ENCODE measurements around the gene AKR7A2. TPM values are rescaled to one million over a fixed set of nuclear protein-coding genes. Genes with fewer than 3 reads are reported as not detected.

The AKR7A2 gene
- total and polyA plus RNA-seq, 4 experiments from 2014 or later: 25.1 to 134 (median 57.7) TPM

Other genes with a start within 250 kb of the AKR7A2 start
- gene UBR4, start 101.9 kb downstream of the AKR7A2 start, total RNA-seq: 100 to 1,000 TPM; 152 to 154 TPM
- 10 to 100 TPM in 1 of 2 donors, 1 to 10 TPM in 1; 3.8 to 26.9 TPM for gene UBR4, start 101.9 kb downstream of the AKR7A2 start, polyA plus RNA-seq
- gene EMC1, start 60.6 kb downstream of the AKR7A2 start, total RNA-seq: 10 to 100 TPM; 34.7 to 35.3 TPM
- 10 to 100 TPM; 21.2 to 24.3 TPM for gene EMC1, start 60.6 kb downstream of the AKR7A2 start, polyA plus RNA-seq
- gene MRTO4, start 60.3 kb downstream of the AKR7A2 start, total RNA-seq: 10 to 100 TPM; 17.0 to 18.6 TPM
- 10 to 100 TPM; 14.1 to 23.7 TPM for gene MRTO4, start 60.3 kb downstream of the AKR7A2 start, polyA plus RNA-seq
- gene AKR7A3, start 23.4 kb downstream of the AKR7A2 start, total RNA-seq: 1 to 10 TPM in 1 of 2 experiments, under 1 TPM in 1; 0.86 to 1.1 TPM
- not detected for gene AKR7A3, start 23.4 kb downstream of the AKR7A2 start, polyA plus RNA-seq
- gene SLC66A1, start 182 bp upstream of the AKR7A2 start, total RNA-seq: 10 to 100 TPM in 1 of 2 experiments, 1 to 10 TPM in 1; 7.4 to 10.2 TPM
- 1 to 10 TPM; 3.0 to 4.7 TPM for gene SLC66A1, start 182 bp upstream of the AKR7A2 start, polyA plus RNA-seq
- gene CAPZB, start 173.4 kb upstream of the AKR7A2 start, total RNA-seq: 100 to 1,000 TPM; 244 to 255 TPM
- 100 to 1,000 TPM; 436 to 602 TPM for gene CAPZB, start 173.4 kb upstream of the AKR7A2 start, polyA plus RNA-seq